HUES6 (cell line): ENCODE data around the gene NR2C2AP.

ENCODE experiments used
- H3K27ac ChIP-seq: 2 replicates; pipeline ENCODE4 v1.7.0; 2013; ENCODE audit warnings: low read depth, mild to moderate bottlenecking, low read length, inconsistent platforms
- H3K27me3 ChIP-seq: 2 replicates; pipeline ENCODE4 v1.6.1; 2013; ENCODE audit warnings: low read length; ENCODE audit not compliant: control insufficient read depth, insufficient read depth
- H3K36me3 ChIP-seq: 2 replicates; pipeline ENCODE4 v1.6.1; 2013; ENCODE audit warnings: low read length; ENCODE audit not compliant: control insufficient read depth, insufficient read depth
- H3K4me1 ChIP-seq: 2 replicates; pipeline ENCODE4 v1.6.1; 2013; ENCODE audit warnings: low read length; ENCODE audit not compliant: control insufficient read depth, insufficient read depth
- H3K4me3 ChIP-seq: 2 replicates; pipeline ENCODE4 v1.5.1; 2013; ENCODE audit warnings: low read depth, low read length
- H3K9ac ChIP-seq: one replicate; pipeline ENCODE4 v1.6.1; 2013; ENCODE audit warnings: mild to moderate bottlenecking, low read length
- H3K9me3 ChIP-seq: 2 replicates; pipeline ENCODE4 v1.6.1; 2013; ENCODE audit warnings: low read depth, low read length; ENCODE audit not compliant: control insufficient read depth, insufficient read depth

Gene NR2C2AP

DNA sequence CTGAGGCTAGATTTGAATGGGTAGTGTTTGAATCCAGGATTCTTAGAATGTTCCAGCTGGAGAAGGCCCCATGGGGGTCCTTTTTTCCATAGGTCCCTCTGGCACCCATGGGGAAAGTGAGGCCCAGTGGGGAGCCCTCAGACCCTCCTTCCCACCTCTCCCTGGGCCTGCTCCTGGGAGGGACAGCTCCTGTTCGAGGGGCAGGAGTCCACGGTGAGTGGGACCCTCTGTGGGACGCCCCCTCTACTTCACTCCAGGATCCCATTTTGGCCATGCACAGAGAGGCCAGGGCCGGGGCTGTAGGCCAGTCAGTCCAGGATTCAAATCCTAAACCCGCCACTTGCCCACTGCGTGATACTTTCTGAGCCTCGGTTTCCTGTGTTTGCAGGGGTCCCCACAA is 40.7 kb downstream of the NR2C2AP start:
- Histone ChIP-seq H3K9me3 (no peaks in the 10 kb centered on the region), H3K27me3 (peaks cover 2% of the 10 kb centered on the region; the same call in 1 of the 2 replicates), H3K4me1 (no peaks in the 10 kb centered on the region; the same call in 1 of the 2 replicates), H3K27ac (no peak overlapping the region), H3K36me3 (no peaks in the 10 kb centered on the region), H3K9ac (no peak overlapping the region), H3K4me3 (no peak overlapping the region)

DNA sequence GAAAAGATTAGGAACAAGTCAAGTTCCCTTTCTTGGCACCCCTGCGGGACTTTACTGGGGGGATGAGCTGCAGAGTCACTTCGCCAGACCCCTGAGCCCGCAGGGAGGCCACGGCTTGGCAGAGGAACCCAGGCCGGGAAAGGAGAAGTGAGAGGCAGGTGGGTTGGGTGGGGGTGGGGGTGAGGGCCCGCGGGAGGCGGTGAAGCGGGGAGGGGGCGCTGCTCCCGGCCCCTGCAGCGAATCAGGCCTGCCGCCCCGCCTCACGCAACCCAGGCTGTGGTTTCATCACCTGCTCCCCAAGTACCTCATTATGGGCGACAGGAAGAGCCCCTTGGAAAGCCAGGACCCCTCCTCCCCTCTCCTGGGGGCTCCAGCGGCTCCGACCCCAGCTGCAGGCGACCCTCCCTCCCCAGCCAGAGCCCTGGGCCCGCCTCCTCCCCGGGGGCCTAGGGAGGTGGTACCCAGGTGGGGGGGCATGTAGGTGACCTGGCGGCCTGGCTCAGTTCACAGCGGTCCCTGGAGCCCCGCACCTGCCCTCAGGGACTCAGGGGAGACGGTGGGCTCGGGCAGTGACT is 42.7 kb downstream of the NR2C2AP start:
- Histone ChIP-seq H3K27me3 (no peaks in the 10 kb centered on the region), H3K36me3 (no peaks in the 10 kb centered on the region), H3K27ac (peak overlapping the region; percentile 77; the same call in 1 of the 2 replicates), H3K4me1 (no peaks in the 10 kb centered on the region; the same call in 1 of the 2 replicates), H3K4me3 (no peak overlapping the region; the same call in 1 of the 2 replicates), H3K9me3 (no peaks in the 10 kb centered on the region), H3K9ac (peak overlapping the region; percentile 52)

DNA sequence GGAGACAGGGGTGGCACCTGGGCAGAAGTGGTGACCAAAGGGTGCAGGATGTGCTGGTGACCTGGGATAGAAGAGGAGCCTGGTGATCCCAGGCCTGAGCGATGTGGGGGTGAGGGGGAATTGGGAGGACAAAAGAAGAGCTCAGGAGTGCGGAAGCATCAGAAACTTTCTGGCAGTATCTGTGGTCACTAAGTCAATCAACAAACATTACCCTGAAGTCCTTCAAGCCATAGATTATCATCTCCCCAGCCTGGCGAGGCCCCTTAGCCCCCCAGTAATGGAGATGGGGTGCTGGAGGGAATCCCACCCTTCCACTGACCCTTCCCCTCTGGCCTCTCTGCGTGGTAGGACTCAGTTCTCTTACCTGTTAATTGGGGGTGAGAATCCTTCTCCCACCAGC is 43.7 kb downstream of the NR2C2AP start:
- no peaks in the 10 kb centered on the region; the same call in 1 of the 2 replicates for H3K4me1 ChIP-seq
- H3K27ac ChIP-seq, result no peak overlapping the region
- H3K36me3 ChIP-seq, result no peaks in the 10 kb centered on the region
- H3K9ac ChIP-seq, result no peak overlapping the region
- H3K9me3 ChIP-seq, result no peaks in the 10 kb centered on the region
- H3K27me3 ChIP-seq, result no peaks in the 10 kb centered on the region
- no peak overlapping the region for H3K4me3 ChIP-seq

DNA sequence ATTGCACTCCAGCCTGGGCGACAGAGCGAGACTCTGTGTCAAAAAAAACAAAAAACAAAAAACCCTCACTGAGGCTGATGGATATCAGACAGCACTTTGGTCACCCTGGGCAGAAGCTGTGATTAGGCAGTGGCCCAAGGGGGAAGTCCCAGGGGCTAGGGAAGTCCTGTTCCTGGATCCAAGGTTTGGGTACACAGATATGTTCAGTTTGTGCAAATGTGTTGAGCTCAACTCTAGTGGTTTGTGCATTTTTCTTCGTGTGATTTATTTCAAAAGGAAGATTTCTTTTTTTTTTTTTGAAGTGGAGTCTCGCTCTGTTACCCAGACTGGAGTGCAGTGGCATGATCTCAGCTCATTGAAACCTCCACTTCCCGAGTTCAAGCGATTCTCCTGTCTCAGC is 45.4 kb downstream of the NR2C2AP start:
- no peak overlapping the region for H3K27ac ChIP-seq
- no peaks in the 10 kb centered on the region for H3K36me3 ChIP-seq
- H3K9me3 ChIP-seq, result no peaks in the 10 kb centered on the region
- H3K27me3 ChIP-seq, result no peaks in the 10 kb centered on the region
- H3K4me1 ChIP-seq, result no peaks in the 10 kb centered on the region; the same call in 1 of the 2 replicates
- H3K4me3 ChIP-seq, result no peak overlapping the region
- no peak overlapping the region for H3K9ac ChIP-seq

DNA sequence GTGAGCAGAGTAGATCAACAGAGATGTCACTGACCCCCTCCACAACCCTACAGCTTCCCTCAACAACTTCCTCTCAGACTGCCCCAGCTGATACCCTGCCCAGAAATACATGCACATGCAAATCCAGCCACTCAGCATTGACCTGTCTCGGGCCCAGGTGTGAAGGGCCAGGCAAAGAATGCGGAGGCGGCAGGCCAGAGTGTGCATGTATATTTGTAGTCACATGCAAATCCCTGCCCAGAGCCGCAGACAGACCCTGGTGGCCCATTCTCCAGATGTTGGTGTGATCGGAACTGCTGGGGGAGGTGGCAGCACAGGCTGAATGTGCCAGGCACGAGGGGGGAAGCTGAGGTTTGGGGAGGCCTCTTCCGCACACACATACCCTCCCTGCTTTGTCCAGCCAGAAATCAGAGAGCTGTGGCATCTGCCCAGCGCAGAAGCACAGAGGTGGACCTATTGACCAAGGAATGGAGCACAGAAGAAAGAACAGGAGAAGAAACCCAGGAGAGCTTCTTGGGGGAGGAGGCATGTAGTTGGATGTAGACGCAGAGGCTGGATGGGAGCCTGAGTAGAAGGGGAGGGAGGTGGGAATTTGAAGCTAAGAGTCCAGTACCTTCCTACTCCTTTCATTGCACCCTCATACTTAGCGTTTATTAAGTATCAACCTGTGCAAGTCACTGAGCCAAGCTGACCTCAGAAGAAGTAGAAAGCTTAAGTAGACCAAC is 47.6 kb downstream of the NR2C2AP start:
- Histone ChIP-seq H3K9me3 (no peaks in the 10 kb centered on the region), H3K9ac (no peak overlapping the region), H3K4me1 (no peaks in the 10 kb centered on the region; the same call in 1 of the 2 replicates), H3K27me3 (no peaks in the 10 kb centered on the region), H3K36me3 (no peaks in the 10 kb centered on the region), H3K27ac (no peak overlapping the region), H3K4me3 (no peak overlapping the region)

DNA sequence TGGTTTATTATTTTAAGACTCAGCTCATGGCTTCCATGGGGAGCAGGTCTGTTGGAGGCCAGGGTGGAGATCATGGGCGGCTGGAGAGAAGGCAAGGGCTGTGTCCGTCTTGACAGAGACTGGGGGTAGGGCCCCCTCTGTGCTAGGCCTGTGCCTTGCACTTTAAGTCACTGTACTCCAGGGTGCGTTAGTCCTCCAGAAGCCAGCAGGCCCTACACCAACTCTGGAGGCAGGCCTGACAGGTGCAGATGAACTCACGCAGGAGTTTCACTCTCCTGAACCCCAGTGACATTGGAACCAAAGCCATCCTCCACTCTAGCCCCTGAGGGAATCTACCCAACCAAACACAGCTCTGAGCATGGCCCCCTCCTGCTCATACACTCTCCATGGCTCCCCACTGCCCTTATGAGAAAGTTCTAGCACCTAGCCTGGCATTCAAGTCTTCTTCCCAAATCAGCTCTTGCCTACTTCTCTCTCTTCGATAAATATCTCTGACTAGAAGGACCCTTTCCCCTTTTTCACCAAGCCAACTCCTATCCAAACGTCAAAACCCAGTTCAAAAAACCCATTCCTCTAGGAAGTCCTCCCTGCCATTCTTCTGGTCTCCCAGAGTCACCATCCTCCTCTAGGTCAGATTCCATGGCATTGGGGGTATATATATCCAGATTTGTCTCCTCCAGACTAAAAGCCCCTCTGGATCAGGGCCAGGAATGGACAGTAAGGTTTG is 48.3 kb downstream of the NR2C2AP start:
- H3K4me3 ChIP-seq, result no peak overlapping the region
- no peak overlapping the region for H3K27ac ChIP-seq
- no peaks in the 10 kb centered on the region for H3K4me1 ChIP-seq
- H3K9me3 ChIP-seq, result no peaks in the 10 kb centered on the region
- no peaks in the 10 kb centered on the region for H3K36me3 ChIP-seq
- H3K9ac ChIP-seq, result no peak overlapping the region
- no peaks in the 10 kb centered on the region for H3K27me3 ChIP-seq

DNA sequence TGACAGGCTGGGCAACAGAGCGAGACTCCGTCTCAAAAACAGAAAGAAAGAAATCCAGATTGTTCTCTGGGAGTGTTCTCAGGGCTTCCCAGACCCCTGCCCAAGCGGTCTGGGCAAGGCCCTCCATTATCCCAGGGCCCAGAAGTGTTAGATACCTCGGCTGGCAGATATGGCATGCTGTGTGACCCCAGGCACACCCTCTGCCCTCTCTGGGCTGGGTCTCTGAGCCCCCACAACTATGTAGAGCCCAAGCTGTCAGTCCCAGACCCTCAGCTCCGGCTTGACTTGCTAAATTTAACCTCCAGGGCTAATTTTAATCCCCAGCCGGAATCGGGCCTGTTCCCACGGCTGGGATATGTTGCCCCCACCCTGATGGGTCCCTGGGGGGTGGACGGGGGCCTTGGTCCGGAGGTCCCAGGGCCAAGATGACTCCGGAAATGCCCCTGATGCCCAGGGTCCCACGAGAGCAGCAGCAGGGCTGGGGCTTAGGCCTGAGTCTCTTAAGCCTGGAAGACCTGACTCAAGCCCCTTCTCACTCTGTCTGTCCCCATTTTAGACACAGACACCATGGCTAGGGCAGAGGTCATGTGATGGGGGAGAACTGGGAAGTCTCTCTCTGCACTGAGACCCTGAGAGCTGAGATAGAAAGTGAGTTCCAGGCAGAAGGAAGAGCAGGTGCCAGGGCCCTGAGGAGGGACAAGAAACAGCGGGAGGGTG is 50.4 kb downstream of the NR2C2AP start:
- H3K36me3 ChIP-seq, result peaks cover 5% of the 10 kb centered on the region; the same call in 1 of the 2 replicates
- no peak overlapping the region for H3K4me3 ChIP-seq
- no peaks in the 10 kb centered on the region for H3K4me1 ChIP-seq
- no peak overlapping the region for H3K27ac ChIP-seq
- H3K27me3 ChIP-seq, result no peaks in the 10 kb centered on the region
- no peaks in the 10 kb centered on the region for H3K9me3 ChIP-seq
- H3K9ac ChIP-seq, result no peak overlapping the region

DNA sequence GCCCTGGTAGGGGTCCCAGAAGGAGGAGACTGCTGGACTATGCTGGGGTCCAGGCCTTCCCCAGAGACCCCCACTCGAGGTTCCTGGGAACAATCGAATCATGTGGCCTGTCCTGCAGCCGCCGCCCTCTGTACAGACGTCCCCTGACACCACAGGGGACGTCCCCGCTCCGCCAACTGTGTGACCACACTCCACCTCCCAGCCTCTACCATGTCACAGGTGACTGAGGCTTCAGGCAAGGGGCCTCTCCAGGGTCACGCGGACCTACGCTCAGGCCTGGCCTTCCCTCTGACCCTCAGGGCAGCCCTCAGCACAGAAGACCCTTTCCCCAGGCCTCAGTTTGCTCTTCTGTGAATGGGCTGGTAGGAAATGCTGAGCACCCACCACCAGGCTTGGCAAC is 51.8 kb downstream of the NR2C2AP start:
- no peaks in the 10 kb centered on the region for H3K27me3 ChIP-seq
- H3K4me1 ChIP-seq, result no peaks in the 10 kb centered on the region
- H3K9me3 ChIP-seq, result no peaks in the 10 kb centered on the region
- peaks cover 5% of the 10 kb centered on the region; the same call in 1 of the 2 replicates for H3K36me3 ChIP-seq
- no peak overlapping the region for H3K27ac ChIP-seq
- no peak overlapping the region for H3K9ac ChIP-seq
- H3K4me3 ChIP-seq, result no peak overlapping the region
